Motor neuron (in vitro differentiated cells): Measurements from ENCODE around the gene MFNG. TPM values are rescaled to one million over a fixed set of nuclear protein-coding genes. Genes with fewer than 3 reads are reported as not detected.

Experiments
- ATAC-seq, 8 experiments: fragments of 200-7000 bp; cut with Tn5 transposase; replicated peaks in 6 of 8; 2 replicates each; pipeline ENCODE4 v1.8.0; 2021; ENCODE audit warnings: mild to moderate bottlenecking in 8 of 8, moderate library complexity in 8 of 8
- H3K27ac ChIP-seq, 2 donors: fragments of 250-450 bp; sonication (Bioruptor Pico); 2 replicates each; pipeline ENCODE4 v1.9.0; 2021; ENCODE audit warnings: antibody characterized with exemption in 2 of 2, mild to moderate bottlenecking in 2 of 2, moderate library complexity in 1 of 2
- H3K4me1 ChIP-seq, 2 donors: fragments of 250-450 bp; sonication (Bioruptor Pico); replicated peaks in 1 of 2; 2 replicates each; pipeline ENCODE4 v1.6.1; 2021; ENCODE audit warnings: antibody characterized with exemption in 2 of 2, mild to moderate bottlenecking in 2 of 2, moderate library complexity in 1 of 2
- H3K4me3 ChIP-seq, 5 donors: fragments of 250-450 bp; sonication (Bioruptor Pico); 2 replicates each; pipeline ENCODE4 v1.9.0; 2021; ENCODE audit warnings: antibody characterized with exemption in 5 of 5, mild to moderate bottlenecking in 5 of 5, moderate library complexity in 4 of 5
- WGBS, 10 experiments: fragments of 450-650 bp; shearing (Covaris generic); methylation state at CpG; one replicate each; pipeline ENCODE4 v1.0.0; 2022; 5-methylcytosine and 5-hydroxymethylcytosine counted together
- in situ Hi-C, 9 experiments: fragments of 400-800 bp; cut with MboI; loops; one replicate each; pipeline ENCODE4 v1.15.0; 2021; ENCODE audit warnings: low sequenced_read_pairs in 9 of 9, low pct_unique_long_range_greater_than_20kb in 2 of 9; ENCODE audit not compliant: unreplicated experiment in 9 of 9
- total RNA-seq, 8 experiments: library from RNA; unstranded; fragments of 300-600 nt; gene quantifications; 2 replicates each; pipeline versions ENCODE4 v1.2.3 to v1.2.4, GENCODE V29; 2022

MFNG gene
- total RNA-seq, 8 experiments from 2014 or later, result 2.5 to 8.6 (median 6.9) TPM; not detected in 4

- in situ Hi-C loops, result no loop called here
- peak in 7 of 8 experiments; percentile 0 to 70 (median 2) for ATAC-seq
- Histone ChIP-seq H3K4me3 (peak overlapping the region; percentile 24 to 38 (median 25)), H3K27ac (peak overlapping the region in 1 of 2 donors; percentile 4), H3K4me1 (peaks cover 50 to 63% of the 10 kb centered on the region in 2 donors)
- 7 to 60% (median 20%) methylated on average over 3 to 5 of the region's 43 CpGs; no CpG with 5 or more reads in 7 of the 10 experiments for WGBS, 10 experiments
Measured at GRCh38 chr22:37419370-37419968, 66.7 kb downstream of the MFNG start.

Other genes starting within 250 kb of the MFNG start
- gene RAC2, start 242.1 kb downstream of the MFNG start, total RNA-seq, result 10 to 100 TPM in 3 of 8 experiments, 1 to 10 TPM in 1, under 1 TPM in 3, not detected in 1; 0.33 to 94.3 (median 3.1) TPM
- 1 to 10 TPM in 3 of 8 experiments, under 1 TPM in 2, not detected in 3; 0.50 to 2.9 (median 1.6) TPM for gene CYTH4, start 203.9 kb downstream of the MFNG start, total RNA-seq
- gene ELFN2, start 58.9 kb downstream of the MFNG start, total RNA-seq, result 1 to 10 TPM in 4 of 8 experiments, under 1 TPM in 4; 0.27 to 7.1 (median 2.7) TPM
- 1 to 10 TPM; 1.1 to 7.5 (median 2.0) TPM for gene CARD10, start 33.0 kb upstream of the MFNG start, total RNA-seq
- 10 to 100 TPM in 3 of 8 experiments, 1 to 10 TPM in 5; 3.5 to 38.6 (median 8.7) TPM for gene CDC42EP1, start 74.1 kb upstream of the MFNG start, total RNA-seq
- gene LGALS2, start 93.7 kb upstream of the MFNG start, total RNA-seq, result under 1 TPM in 2 of 8 experiments, not detected in 6; 0.57 to 0.97 TPM
- 10 to 100 TPM; 25.1 to 76.1 (median 34.1) TPM for gene GGA1, start 122.5 kb upstream of the MFNG start, total RNA-seq
- gene SH3BP1, start 153.3 kb upstream of the MFNG start, total RNA-seq, result 10 to 100 TPM in 1 of 8 experiments, 1 to 10 TPM in 6, under 1 TPM in 1; 0.87 to 17.3 (median 3.3) TPM
- 10 to 100 TPM; 11.3 to 62.8 (median 50.0) TPM for gene PDXP, start 172.3 kb upstream of the MFNG start, total RNA-seq
- gene LGALS1, start 189.3 kb upstream of the MFNG start, total RNA-seq, result 1,000 to 10,000 TPM in 1 of 8 experiments, 100 to 1,000 TPM in 4, 10 to 100 TPM in 3; 23.1 to 1,188 (median 160) TPM
- 10 to 100 TPM; 16.4 to 41.8 (median 26.6) TPM for gene NOL12, start 200.0 kb upstream of the MFNG start, total RNA-seq
- 10 to 100 TPM; 13.8 to 56.2 (median 25.3) TPM for gene TRIOBP, start 210.7 kb upstream of the MFNG start, total RNA-seq